GM12892 (cell line): ENCODE measurements around the gene SH3RF3.

Experiments
- POLR2A ChIP-seq: IDR thresholded peaks from 2 replicates; pipeline ENCODE4 v1.6.1; 2011; ENCODE audit warnings: low read depth, low read length, control low read depth
- POLR2AphosphoS5 ChIP-seq: IDR thresholded peaks from 2 replicates; pipeline ENCODE4 v1.6.1; 2011; ENCODE audit warnings: low read depth, low read length, control low read depth

DNA sequence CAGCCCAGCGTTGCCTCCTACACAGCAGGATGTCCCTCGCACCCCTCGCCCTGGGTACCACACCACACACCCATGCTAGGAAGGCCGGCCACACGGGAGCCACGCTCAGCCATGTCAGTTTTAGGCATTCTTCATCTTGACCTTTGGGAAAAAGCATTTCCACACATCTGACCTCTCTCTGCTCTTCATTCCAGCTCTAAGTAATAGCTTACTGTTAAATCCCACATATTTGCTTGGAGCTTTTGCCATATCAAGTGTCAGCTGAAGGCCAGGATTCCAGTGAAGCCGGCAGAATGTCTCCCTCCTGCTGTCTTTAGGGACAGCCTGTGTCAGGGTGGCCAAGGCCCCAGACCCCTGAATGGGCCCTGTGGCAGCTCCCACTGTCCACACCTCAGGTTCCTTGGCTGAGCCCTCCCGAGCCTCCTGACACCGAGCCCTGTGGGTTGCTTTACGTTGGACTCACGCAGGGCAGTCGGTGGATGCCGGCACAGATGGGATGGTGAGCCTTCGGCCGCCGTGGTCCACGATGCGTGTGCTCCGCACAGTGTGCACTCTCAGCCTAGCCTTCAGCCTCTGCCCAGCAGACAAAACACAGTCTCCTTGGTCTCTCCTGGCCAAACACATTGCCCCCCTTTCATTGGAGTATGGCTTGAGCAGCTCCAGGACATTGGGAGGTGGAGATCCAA is 282.8 kb downstream of the SH3RF3 start:
- TF ChIP-seq POLR2AphosphoS5 (no peak), POLR2A (no peak)
